Measurements from ENCODE around the gene TOMM6.
"Not testable (repeated sequence)": the region's sequence is repeated elsewhere in the genome, so short reads cannot be mapped to it uniquely, and the experiment has no call there.

Gene TOMM6

DNA sequence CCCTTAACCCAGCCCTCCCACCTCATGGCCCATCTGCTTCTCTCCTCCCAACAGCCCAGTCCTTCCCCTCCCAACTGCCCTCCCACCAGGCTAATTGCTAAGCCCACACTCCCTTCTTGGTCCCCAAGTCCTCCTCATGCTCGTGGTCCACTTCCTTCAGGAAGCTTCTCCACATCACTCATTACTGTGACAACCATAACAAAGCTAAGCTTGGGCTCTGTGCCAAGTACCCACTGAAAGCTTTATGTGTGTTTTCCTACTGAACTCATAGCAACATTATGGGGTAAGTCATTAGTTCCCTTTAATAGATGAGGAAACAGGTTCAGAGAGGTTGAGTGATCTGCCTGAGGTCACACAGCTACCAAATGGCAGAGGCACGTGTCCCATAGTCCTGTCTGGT, 24.0 kb upstream of the TOMM6 start:
- DNase-seq (ENCODE audit: low spot score): no peak

- DNase-seq (ENCODE audit: low spot score): not testable (repeated sequence)
Measured at GRCh38 chr6:41766043-41766664, 21.3 kb upstream of the TOMM6 start.

- peak; percentile 77 for DNase-seq (ENCODE audit: low spot score)
Measured at GRCh38 chr6:41767112-41767833, 20.2 kb upstream of the TOMM6 start.

DNA sequence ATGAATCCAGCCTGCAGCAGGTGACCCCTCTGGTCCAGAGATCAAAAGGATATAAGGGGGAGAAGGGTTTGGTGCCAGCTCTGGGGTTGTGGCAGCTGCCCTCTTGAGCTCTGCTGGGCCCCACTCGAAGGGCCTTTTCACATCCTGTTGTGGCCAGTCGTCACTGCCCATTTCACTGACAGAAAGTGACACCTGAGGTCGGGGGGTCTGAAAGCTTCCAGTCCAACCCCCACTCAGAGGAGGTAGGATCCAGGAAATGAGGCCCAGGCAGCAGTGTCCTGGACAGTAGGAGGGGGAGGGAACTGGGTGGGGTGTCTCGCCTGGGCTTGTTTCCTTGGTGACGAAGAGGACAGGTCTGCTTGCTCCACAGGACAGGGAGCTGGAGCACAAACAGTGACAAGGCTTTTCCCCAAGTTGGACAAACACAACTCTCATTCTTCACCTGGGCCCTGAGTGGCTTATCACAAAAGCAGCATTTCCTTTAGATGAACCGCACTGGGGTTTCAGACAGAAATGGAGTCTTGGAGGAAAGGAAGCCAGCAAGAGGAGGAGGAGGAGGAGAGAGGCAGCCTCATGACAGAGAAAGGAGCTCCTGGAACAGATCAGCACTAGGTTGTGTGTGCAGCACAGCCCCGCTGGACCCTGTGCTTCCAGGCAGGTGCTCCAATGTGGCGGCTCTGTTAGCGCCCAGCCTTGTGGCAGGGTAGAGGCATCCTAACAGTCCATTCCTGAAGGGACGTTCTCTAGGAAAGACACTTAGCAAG, 18.8 kb upstream of the TOMM6 start:
- DNase-seq (ENCODE audit: low spot score): no peak

DNA sequence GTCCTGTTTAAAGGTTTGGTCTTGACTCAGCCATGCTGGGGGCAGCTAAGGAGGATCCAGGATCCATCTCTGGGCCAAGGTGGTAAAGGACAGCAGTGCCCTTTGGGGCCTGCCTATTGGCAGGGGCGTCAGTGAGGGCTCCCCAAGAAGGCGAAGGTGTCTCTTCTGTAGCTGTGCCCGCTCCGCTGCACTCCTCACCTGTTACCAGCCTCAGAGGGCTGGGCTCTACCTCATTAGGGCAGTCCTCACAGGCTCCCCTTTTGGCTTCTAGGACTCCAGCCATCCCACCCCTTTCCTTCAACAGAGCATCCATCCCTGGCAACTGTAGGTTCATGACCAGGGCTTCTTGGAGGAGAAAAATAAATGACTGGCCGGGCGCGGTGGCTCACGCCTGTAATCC, 18.1 kb upstream of the TOMM6 start:
- no peak for DNase-seq (ENCODE audit: low spot score)

DNA sequence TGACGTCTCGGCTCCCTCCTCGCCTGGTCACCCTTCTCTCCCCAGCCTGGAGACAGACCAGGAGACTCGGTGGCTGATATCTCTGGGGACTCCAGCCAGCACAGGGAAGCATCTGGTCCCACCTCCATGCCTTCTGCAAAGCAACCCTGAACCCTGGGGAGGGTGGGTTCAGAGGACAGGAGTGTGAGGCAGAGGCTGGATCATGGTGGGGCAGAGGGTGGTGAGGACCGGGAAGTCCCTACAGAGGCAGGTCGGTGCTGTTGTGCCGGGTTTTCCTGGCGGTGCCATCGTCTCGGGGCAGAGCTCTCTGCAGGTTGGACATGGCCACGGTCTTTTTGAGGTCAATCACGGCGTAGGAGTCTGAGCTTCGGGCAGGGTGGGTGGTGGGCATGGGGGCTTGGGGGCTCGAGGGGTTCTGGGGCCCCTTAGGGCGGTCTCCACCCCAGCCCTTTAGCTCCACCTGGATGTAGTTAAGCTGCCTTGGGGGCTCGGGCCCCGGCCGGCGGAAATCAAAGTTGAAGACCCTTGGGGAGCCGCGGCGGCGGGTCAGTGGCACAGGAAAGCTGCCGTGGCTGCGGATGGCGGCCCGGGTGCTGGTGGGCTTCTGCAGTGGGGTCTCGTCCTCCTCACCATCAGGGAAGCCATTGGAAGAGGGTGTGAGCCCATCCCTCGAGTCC, 17.0 kb upstream of the TOMM6 start:
- DNase-seq (ENCODE audit: low spot score): no peak

DNA sequence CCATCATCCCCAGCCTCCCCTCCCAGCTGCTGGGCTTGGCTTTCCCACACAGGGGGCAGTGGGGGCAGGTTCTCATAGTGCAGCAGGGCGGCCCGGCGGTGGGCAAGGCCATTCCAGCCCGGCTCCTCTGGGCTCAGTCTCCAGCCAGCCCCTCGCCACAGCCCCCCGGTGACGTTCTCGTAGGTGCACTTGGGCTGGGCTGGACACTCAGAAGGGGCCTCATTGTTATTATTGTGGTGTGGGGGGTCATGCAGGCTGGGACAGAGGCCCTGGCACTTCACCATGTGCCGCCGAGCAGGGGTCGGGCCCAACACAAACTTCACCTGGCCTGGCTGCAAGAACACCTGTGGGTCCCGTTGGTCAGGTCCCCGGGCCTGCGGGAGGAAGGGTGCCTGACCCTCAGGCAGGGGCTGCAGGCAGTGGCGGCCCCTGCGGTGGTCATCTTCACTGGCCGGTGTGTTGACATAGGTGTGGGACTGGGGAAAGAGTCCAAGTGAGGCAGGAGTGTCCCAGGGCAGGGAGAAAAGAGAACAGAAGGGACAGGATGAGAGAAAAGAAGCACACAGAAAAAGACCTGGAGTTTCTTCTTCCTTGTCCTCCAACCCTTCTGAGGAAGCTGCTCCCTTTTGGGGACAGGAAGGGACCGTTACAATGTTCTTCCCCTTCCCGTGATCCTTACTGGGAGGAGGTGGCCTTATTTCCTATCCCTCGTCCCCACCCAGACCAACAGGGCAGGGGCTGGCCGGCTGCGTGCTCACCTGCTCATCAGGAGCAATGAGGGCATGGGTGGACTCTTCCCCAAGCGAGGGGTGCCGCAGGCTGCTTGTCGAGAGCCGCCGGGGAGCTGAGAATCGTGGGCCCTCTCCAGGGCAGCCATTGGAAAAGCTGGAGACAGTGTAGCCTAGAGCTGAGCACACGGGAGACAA, 16.2 kb upstream of the TOMM6 start:
- no peak for DNase-seq (ENCODE audit: low spot score)

DNA sequence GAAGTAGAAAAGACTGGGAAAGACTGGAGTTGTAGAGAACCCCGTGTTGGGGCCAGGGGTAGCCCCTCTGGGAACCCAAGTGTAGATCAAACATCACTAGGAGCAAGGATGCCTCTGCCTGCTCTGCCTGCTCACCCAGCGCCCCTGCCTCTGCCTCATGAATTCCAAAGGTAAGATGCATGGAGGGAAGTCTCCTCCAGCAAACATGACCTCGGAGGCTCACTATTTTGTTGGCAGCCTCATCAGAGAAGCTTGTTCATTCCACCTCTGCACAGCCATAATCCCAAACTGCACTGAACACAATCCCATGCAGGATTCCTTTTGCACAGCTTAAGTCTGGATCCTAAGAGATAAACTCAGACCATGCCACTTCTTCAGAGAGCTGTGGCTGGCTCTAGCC, 12.7 kb upstream of the TOMM6 start:
- no peak for DNase-seq (ENCODE audit: low spot score)

GRCh38 chr6:41775293-41775882, 12.1 kb upstream of the TOMM6 start:
- no peak for DNase-seq (ENCODE audit: low spot score)

- DNase-seq (ENCODE audit: low spot score): no peak
Measured at GRCh38 chr6:41777551-41778285, 9.8 kb upstream of the TOMM6 start.

DNA sequence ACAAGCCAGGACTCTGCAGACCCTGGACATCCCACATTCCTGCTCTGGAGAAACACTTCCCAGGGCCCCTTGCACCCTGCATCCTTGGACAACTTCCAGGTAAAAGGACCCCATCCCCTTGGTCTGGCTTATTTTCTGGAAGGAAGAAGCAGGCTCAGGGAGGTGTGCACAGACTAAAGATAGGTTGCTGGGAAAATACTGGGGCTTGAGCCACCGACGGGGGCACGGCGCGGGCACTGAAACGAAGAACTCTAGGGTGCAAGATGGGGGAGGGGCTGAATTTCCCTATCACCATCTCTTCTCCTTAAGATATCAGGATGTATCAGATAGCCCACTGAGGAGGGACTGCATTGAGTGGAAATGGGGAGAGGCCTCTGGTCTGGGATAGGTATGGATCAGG, 8.6 kb upstream of the TOMM6 start:
- no peak for DNase-seq (ENCODE audit: low spot score)

DNA sequence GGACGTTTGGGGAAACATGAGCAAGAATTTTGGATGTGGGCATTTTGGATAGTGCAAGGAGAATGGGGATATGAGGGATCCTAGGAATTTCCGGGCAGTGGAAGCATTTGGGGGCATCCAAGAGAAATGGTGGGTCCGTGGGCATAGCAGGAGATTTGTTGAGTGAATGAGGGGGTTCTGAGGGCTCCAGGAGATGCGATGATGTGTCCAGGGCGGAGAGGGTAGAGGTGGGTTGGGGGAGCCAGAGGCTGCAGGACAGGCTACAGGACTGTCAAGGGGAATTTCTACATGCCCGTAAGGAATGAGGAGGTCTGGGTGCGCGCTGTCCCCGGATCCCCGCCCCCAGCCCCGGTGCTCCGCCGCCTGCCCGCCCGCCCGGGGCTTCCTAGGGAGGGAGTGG, 8.2 kb upstream of the TOMM6 start:
- no peak for DNase-seq (ENCODE audit: low spot score)

DNA sequence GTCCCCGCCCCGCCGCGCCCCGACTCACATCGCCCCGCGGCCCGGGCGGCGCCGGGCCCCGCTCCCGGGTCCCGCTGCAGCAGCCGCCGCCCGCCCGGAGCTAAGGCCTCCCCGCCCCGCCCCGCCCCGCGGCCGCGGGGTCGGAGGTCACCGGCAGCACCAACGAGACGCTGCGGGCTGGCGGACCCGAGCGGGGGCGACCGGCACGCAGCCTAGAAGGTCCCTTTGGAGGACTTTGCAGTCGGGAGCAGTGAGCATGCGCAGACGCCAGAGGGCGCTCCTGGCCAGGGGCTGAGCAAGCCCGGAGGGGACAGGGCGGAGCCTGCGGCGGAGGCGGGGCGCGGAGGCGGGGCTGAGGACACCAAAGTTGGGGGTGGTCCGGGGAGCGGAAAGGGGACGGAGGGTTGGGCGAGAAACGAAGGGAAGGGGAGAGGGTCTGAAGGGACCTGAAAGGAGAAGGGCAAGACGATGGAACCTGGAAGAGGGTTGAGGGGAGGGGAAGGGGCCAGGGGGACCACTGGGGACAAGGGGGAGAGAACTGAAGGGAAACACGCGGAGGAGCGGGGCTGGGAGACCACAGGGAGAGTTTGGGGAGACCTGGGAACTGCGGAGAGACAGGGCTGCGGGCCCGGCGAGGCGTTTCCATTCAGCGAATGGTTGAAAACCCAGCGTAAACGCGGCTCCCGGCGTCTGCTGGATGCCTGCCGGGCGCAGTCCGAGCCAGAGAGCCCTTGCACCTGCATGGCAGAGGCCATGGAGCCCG, 7.5 kb upstream of the TOMM6 start, which contains the start of gene FRS3:
Gene FRS3 (minus strand): TSS at position 113 of the 763 bp plus-strand sequence. CDS start 2,913 bp downstream, outside the sequence.
- DNase-seq (ENCODE audit: low spot score): peak; percentile 99

DNA sequence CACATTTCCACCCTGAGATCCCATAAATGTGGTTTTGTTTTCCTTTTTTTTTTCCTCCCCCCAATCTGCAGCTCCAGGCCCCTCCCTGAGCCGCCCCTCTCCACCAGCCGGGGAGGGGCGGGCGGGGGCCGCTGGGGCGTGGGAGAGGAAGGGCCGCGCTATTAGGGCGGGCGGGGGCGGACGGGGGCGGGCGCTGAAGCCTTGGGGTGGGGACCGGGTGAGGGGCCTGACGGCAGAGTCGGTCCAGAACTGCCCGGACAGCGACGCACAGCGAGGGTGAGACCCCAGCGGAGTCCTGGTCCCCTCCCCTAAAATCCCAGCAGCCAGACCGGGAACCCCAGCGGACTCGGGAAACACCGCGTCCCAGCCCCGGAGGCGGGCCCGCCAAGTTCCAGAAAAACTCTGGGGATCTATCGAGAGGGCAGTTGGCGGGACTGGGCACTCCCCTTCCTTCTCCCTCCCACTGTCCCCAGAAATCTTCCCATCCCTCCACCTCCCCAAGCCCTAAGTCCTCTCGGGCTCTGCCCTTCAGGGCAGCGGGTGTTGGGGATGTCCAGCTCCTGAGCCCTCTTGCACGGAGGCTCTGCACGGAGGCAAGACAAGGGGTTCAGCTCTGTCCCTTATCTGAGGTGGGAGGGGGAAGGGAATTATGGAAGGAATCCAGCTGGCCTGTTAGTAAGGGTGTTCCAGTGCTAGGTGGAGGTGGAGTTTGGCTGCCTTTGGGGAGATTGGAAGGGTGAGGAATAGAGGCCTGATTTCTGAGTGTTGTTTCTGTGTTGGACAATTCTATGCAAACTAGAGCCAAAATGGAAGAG, 6.7 kb upstream of the TOMM6 start, which contains the start of gene PRICKLE4:
Gene PRICKLE4 (plus strand): TSS at position 232 of the 815 bp plus-strand sequence. CDS start 2,692 bp downstream, outside the sequence.
- DNase-seq (ENCODE audit: low spot score): peak; percentile 38

- no peak for DNase-seq (ENCODE audit: low spot score)
Measured at GRCh38 chr6:41781366-41781730, 6.1 kb upstream of the TOMM6 start.

DNA sequence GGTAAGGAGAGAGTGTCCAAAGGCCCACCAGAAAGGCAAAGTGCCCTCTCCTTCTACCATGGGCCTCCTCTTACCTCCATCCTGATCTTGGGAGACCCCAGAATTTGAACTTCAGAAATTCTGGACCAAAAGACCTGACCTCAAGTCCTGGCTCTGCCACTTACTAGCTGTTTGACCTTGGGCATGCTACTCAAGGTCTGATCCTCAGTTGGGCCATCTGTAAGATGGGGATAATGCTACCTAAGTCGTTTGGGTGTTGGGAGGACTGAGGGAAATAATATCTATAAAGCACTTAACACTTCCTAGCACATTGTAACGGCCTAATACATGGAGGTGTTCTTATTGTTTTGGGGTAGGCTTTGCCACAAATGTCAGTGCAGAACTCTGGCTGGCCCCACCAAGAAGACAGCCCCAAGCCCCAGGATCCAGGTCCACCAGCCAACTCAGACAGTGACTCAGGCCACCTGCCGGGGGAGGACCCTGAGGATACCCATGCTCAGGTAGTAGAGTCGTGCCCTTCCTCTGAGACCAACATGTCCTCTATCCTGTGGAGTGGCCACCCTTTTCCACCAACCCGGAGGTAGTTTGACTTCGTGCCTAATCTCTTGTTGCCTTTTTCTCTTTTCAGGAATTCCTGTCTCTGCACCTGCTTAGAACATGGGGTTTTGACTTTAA, 4.3 kb upstream of the TOMM6 start:
- DNase-seq (ENCODE audit: low spot score): no peak

DNA sequence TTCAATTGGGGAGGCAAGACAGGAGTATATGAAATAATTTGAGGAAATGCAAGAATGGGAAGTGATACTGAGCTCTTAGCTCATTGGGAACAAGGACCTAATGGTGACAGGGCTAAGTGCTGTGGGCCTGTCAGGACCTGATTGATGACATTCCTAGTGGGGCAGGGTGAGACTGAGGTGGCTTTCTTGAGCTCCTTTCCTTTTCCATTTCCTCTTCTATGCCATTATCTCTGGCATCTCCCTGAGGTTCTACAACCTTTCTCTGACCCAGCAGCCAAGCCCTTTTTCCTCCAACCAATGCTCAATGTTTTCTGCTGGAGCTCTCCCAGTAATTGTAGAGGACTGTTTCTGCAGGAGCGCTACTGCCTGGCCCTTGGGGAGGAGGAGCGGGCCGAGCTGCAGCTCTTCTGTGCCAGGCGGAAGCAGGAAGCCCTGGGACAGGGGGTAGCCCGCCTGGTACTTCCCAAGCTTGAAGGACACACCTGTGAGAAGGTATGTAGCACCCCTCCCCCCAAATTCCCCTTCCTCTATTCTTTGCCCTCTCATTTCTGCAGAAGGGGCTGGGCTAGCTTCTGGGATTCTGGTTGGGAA, 2.8 kb upstream of the TOMM6 start:
- no peak for DNase-seq (ENCODE audit: low spot score)

DNA sequence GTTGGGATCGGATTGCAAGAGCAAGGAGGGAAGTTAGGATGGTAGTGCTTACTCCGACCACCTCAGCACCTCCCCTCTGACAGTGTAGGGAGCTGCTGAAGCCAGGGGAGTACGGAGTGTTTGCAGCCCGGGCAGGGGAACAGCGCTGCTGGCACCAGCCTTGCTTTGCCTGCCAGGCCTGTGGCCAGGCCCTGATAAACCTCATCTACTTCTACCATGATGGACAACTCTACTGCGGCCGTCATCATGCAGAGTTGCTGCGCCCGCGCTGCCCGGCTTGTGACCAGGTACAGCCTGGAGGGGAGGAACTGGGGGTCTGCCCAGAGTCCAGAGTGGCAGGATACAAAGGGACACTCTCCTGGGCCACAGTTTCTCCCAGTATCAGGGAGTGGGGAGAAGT, 2.2 kb upstream of the TOMM6 start:
- no peak for DNase-seq (ENCODE audit: low spot score)

Data from GM03348 (cell line).